GM21447 (cell line): ENCODE measurements around the gene TMEM219.

Experiments used
- ATAC-seq: cut with Tn5 transposase; IDR thresholded peaks from one replicate; pipeline ENCODE4 v1.9.1; 2021; ENCODE audit not compliant: unreplicated experiment

The TMEM219 gene

DNA sequence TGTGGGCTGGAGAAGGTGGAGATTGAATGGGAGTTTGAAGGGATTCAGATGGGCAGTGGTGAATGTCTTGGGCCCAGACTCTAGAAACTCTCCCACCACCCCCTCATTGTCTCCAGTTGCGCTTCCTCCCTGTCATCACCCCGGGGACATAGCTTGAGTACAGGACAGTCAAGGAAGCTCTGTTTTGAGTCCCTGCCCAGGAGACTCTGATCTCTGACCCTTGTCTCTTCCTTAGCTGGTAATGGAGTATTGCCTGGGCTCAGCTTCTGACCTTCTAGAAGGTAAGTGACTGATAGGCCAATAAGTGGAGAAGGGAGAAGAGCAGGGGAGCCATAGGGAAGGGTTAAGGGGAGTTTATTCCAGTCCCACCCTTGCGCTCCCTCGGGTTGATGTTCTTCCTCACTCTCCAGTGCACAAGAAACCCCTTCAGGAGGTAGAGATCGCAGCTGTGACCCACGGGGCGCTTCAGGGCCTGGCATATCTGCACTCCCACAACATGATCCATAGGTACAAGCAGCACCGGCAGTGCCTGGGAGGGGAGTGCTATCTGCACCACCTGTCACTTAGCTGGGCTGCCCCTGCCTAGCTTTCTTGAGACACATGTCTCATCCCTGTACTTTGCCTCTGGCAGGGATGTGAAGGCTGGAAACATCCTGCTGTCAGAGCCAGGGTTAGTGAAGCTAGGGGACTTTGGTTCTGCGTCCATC, 16.8 kb downstream of the TMEM219 start:
- no peak for ATAC-seq

DNA sequence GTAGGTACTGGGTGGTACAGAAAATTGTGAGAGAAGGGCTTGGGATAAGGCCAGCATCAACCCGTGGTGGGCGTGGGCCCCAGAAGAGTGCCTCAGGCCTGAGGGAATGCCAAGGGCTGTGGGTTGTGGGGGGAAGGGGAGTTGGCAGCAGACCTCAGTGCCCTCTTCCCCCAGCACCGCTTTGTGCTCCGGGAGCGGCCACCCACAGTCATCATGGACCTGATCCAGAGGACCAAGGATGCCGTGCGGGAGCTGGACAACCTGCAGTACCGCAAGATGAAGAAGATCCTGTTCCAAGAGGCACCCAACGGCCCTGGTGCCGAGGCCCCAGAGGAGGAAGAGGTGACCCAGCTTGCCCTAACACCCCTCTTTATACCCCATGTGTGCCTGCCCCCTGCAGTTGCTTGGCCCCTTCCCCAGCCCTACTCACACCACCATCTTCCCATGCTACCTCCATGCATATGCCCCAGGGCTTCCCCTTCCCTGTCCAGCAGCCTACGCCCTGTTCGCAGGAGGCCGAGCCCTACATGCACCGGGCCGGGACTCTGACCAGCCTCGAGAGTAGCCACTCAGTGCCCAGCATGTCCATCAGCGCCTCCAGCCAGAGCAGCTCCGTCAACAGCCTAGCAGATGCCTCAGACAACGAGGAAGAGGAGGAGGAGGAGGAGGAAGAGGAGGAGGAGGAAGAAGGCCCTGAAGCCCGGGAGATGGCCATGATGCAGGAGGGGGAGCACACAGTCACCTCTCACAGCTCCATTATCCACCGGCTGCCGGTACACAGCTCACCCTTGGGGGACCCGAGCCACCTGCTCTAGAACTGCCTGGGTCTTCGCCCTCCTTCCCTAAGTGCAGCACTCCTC, 20.9 kb downstream of the TMEM219 start:
- ATAC-seq: no peak

GRCh38 chr16:29983420-29984136, 21.7 kb downstream of the TMEM219 start:
- ATAC-seq: no peak

DNA sequence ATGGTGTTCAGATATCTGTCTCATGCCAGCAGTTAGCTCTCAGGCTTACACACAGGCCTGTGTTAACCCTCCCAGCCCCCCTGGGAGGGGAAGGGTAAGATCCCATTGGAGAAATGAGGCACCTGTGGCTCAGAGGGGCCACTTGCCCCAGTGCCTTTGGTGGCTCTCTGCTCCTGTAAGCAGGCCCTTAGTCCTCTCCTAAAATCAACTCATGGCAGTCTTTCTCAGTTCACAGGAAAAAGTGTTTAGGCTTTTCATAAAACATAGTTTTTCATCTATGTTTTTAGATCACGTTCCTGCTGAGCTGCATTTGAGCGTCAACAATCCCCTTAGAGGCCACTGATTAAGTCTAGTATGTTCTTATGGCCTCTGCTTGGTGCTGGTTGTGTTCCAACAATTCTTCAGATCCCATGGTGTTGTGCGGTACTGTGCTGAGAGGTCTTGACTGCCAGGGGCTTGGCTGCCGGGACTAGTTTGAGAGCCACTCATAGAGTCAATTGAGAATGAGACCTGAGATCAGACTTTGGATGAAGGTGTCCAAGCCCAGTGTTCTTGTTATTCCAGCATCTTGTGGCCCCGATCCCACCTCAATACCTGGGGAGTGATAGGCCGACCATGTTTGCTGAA, 22.4 kb downstream of the TMEM219 start:
- ATAC-seq: no peak

DNA sequence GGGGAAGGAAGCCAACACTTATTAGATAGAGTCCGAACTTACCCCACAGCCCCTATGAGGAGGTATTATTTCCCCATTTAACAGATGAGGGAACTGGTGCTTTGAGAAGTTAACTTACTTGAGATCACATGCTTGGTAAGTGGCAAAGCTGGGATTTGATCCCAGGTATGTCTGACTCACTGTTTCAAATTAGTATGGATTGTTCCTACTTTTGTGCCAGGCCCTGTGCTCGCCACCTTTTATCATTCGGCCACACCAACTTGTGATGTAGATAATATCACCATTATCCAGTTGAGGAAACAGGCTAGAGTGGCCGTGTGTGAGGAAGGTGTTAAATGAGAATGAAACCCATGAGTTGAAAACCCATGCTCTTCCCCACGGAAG, 22.9 kb downstream of the TMEM219 start:
- no peak for ATAC-seq

- ATAC-seq: no peak
Observed at GRCh38 chr16:29985271-29985811, 23.5 kb downstream of the TMEM219 start.

DNA sequence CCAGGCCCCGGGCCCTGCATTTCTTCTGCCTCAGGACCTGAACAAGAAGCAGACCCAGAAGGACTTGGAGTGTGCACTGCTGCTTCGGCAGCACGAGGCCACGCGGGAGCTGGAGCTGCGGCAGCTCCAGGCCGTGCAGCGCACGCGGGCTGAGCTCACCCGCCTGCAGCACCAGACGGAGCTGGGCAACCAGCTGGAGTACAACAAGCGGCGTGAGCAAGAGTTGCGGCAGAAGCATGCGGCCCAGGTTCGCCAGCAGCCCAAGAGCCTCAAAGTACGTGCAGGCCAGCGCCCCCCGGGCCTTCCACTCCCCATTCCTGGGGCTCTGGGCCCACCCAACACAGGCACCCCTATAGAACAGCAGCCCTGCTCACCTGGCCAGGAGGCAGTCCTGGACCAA, 24.4 kb downstream of the TMEM219 start:
- ATAC-seq: no peak

DNA sequence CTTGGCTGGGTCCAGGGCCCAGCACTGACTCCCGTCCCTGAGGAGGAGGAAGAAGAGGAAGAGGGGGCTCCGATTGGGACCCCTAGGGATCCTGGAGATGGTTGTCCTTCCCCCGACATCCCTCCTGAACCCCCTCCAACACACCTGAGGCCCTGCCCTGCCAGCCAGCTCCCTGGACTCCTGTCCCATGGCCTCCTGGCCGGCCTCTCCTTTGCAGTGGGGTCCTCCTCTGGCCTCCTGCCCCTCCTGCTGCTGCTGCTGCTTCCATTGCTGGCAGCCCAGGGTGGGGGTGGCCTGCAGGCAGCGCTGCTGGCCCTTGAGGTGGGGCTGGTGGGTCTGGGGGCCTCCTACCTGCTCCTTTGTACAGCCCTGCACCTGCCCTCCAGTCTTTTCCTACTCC, 25.1 kb downstream of the TMEM219 start:
- no peak for ATAC-seq

DNA sequence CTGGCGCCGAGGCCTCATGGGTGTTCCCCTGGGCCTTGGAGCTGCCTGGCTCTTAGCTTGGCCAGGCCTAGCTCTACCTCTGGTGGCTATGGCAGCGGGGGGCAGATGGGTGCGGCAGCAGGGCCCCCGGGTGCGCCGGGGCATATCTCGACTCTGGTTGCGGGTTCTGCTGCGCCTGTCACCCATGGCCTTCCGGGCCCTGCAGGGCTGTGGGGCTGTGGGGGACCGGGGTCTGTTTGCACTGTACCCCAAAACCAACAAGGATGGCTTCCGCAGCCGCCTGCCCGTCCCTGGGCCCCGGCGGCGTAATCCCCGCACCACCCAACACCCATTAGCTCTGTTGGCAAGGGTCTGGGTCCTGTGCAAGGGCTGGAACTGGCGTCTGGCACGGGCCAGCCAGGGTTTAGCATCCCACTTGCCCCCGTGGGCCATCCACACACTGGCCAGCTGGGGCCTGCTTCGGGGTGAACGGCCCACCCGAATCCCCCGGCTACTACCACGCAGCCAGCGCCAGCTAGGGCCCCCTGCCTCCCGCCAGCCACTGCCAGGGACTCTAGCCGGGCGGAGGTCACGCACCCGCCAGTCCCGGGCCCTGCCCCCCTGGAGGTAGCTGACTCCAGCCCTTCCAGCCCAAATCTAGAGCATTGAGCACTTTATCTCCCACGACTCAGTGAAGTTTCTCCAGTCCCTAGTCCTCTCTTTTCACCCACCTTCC, 25.6 kb downstream of the TMEM219 start:
- no peak for ATAC-seq

- ATAC-seq: no peak
Observed at GRCh38 chr16:29988346-29989075, 26.6 kb downstream of the TMEM219 start.

GRCh38 chr16:29989111-29989858, 27.4 kb downstream of the TMEM219 start:
- ATAC-seq: no peak

- no peak for ATAC-seq
Observed at GRCh38 chr16:29990034-29990433, 28.2 kb downstream of the TMEM219 start.

- no peak for ATAC-seq
Observed at GRCh38 chr16:29990883-29991570, 29.1 kb downstream of the TMEM219 start.

- no peak for ATAC-seq
Observed at GRCh38 chr16:29991571-29991904, 29.7 kb downstream of the TMEM219 start.

GRCh38 chr16:29992344-29992967, 30.6 kb downstream of the TMEM219 start:
- ATAC-seq: no peak

DNA sequence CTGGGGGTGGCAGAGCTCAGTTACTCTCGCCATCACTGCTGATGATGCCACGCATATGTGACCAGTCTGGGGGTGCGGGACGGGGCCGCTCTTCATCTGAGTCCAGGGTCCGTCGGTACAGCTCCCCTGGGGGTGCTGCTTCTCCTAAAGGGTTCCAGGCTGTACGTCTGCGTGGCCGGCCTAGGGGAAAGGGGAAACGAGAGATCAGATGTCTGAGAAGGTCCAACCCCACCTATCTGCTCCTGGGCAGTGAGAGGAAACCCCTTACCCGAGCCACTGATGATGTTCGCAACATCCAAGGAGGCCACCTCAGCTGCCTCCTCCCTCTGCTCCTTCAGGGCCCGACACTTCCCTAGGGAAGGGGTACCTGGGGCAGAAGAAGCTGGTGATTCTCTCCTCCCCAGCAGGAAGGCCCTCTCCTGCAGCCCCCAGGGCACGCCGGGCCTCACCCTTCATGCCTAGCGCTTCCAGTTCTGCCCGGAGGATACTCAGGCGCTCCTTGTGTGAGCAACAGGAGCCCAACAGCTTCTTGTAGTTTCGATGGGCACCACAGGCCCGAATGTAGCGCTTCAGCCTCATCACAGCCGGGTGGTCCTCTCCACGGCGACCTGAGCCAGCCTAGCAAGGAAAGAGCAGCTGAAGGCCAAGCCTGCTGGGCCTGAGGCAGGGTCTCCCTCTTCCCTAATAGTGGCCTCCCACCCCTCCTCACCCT, 31.5 kb downstream of the TMEM219 start:
- ATAC-seq: no peak

- no peak for ATAC-seq
Observed at GRCh38 chr16:29993903-29994599, 32.2 kb downstream of the TMEM219 start.
